ENCODE data around the gene SHQ1.

The SHQ1 gene

GRCh38 chr3:72847751-72848702, at the start of gene SHQ1:
SHQ1 (minus strand) TSS chr3:72848445; CDS start chr3:72848340, 105 bp downstream.
- peak; percentile 85 for DNase-seq

DNA sequence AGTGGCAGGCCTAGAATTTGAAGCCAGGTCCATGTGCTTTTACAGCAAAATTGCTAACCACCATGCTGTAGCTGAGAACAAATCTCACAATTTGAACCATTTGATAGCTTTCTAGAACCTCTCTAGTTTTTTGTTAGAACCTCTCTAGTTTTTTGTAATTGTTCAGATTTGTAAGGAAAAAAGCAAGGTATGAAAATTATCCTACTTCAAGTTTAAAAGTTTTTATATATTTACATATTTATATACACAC, 49.4 kb upstream of the SHQ1 start:
- no peak for DNase-seq

DNA sequence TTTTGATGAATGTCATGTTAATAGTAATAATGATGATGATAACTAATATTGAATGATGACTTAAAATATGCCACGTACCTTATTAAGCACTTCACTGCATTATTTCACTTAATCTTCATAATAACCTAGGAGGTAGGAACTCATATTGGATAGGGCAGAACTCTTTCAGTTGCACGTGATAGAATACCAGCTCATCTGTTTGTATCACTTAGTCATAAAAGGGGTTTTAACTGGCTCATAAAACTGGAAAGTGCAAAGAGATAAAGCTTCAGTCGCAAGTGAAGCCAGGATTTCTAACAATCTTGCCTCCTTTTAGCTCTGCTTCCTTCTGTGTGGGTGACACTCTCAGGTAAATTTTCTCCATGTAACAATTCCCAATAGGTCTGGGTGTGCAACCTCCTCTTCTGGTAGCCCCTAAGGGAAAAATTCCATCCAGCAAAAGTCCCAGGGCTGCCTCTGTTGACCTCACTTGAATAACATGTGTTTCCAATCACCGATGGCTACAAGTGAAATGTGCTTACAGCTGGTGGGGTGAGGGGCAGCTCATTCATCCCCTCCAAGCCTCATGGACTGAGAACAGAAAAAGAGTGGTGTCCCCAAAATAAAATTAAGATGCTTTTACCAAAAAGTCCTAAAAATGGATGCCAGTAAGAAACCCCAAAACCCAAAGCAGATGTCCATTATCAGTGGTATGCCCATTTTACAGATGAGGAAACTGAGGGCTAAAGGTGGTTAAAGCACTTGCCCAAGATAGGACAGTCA, 48.9 kb upstream of the SHQ1 start:
- DNase-seq, result no peak

GRCh38 chr3:72894976-72895552, 46.8 kb upstream of the SHQ1 start:
- DNase-seq, result no peak

DNA sequence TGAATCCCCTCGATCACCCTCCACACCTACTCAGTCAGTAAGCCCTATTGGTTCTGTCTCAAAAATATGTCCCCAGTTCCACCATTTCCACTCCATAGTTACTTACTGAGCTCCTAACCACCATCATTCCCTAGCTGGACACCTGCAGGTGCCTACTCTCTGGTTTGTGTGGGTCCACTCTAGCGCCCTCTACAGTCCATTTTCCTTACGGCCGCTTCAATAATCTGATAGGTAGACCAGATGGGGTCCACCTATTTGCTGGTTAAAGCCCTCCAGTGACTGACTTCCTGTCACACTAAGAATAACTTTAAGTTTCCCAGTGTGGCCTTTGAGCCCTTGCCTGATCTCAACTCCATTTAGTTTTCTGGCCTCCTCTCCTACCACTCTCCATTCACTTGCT, 44.6 kb upstream of the SHQ1 start:
- no peak for DNase-seq

GRCh38 chr3:72892081-72892775, 44.0 kb upstream of the SHQ1 start:
- DNase-seq, result peak; percentile 5

DNA sequence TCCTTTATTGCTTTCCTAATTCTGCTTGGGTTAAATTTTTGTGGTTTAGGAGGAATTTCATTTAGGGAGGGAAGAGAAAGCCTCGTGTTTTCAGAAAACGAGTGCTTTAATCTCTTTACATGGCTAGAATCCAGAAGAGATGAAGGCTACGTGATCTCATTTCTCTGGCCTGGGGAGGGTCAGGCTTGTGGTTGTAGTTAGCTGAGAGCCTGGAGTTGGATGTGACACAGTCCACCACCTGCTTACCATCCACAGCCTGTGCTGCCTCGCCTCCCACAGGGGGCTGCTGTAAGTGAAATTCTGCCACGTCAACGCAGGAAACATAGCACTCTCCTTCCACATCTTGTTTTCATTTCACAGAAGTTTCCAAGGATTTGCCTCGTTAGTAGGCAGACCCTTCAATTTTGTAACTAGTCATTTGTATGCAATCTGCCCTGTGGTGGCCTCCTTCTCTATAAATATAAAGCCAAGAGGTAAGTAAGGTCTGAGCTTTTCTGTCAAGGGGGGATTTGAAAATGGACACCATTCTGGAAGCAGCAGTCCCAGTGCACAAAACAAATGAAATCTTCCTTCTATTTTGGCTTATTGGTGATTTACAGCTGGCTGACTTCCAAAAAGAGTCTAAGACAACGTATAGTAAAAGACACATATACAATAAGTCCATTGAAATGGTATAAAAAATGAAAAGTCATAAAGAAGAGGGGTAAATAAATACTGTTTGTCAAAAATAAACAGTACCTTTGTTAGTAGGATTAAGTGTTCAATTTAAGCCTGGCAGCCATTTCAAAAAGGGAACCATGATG, 43.0 kb upstream of the SHQ1 start:
- DNase-seq, result peak; percentile 29

- DNase-seq, result no peak
These were observed 42.1 kb upstream of the SHQ1 start for GRCh38 chr3:72890166-72890925.

DNA sequence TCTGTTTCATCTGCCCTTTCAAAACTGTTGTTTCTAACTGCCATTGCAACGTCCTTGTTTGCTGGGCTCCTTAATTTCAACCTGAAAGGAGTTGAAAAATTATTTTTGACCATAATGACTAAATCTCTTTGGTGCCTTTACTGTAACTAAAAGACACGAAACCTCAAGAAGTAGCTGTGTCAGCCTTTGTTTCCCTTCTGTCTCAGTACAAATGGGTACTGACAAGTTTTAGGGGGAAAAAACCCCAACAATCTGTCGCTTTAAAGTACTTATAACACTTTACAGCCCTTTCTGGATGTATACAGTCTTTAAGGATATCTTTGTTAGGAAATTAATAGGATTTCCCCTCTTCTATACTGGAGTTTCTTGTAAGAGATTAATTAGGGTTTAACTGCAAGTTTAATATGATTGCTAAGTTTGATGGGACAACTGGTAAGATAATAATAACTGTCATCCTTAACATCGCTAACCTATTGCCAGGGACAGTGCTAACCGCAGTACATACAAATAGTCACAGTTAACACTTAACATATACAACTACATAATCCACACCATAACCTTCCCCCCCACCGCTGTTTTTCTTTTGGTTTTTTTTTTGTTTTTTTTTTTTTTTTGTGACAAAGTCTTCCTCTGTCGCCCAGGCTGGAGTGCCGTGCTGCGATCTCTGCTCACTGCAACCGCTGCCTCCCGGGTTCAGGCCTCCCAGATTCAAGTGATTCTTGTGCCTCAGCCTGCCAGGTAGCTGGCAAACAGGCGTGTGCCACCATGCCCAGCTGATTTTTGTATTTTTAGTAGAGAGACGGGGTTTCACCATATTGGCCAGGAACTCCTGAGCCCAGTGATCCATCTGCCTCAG, 41.3 kb upstream of the SHQ1 start:
- DNase-seq, result no peak

- DNase-seq, result no peak
These were observed 40.5 kb upstream of the SHQ1 start for GRCh38 chr3:72888546-72889309.

DNA sequence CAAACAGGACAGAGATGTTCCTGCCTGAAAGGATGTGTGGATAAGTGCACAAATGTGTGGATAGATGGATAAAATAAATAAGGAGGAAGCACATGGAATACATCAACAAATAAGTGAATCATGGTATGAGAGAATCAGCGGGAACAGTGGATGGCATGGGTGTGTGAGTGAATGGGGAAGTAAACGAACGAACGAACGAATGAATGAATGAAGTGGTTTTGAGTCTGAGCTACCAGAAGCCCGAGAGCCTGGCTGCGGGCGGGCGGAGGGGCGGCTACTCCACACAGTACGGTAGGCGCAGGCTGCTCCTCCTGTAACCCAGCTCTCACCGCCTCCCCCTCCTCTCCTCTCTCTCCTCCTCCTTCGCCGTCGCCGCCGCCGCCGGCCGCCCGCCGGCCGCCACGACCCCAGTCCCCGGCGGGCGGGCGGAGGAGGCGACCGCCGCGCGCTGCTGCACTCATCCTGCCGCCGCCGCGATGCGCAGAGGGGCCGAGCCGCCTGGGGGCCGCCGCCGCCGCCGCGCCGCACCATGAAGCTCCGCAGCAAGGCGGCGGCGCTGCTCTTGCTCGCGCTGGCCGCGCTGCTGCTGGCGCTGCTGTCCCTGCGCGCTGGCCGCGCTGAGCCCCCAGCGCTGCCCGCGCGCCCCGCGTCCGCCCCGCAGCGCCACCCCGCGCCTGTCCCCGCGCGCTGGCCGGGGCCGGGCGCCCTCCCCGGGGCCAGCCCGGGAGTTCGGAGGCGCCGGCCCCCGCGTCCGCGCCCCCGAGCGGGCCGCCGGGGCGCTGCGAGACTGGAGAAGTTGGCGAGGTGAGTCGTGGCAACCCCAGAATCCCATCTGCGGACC, 39.7 kb upstream of the SHQ1 start, which contains the start of gene GXYLT2:
TSS of gene GXYLT2 (plus strand) at position 342 of the 841 bp plus-strand sequence. CDS start at position 530, 188 bp downstream.
- peak; percentile 53 for DNase-seq

DNA sequence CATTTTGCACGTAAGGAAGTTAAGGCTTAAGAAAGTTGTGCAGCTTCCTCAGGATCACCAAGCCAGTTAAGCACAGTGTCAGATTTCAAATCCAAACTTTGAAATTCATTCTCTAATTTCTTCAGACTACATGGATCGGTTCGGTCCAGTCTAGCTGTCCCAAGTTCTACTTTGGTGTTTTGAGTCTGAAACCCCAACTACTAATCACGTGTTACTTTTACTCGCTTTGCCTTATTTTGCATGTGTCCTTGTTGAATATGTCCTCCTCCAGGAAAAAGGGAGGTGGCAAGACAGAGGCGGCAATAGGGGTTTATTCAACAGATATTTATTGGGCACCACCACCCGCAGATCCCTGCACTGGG, 39.1 kb upstream of the SHQ1 start:
- no peak for DNase-seq

- no peak for DNase-seq
These were observed 23.9 kb upstream of the SHQ1 start for GRCh38 chr3:72872183-72872582.

- DNase-seq, result no peak
These were observed 14.3 kb upstream of the SHQ1 start for GRCh38 chr3:72862314-72863090.

GRCh38 chr3:72860846-72861245, 12.6 kb upstream of the SHQ1 start:
- no peak for DNase-seq

DNA sequence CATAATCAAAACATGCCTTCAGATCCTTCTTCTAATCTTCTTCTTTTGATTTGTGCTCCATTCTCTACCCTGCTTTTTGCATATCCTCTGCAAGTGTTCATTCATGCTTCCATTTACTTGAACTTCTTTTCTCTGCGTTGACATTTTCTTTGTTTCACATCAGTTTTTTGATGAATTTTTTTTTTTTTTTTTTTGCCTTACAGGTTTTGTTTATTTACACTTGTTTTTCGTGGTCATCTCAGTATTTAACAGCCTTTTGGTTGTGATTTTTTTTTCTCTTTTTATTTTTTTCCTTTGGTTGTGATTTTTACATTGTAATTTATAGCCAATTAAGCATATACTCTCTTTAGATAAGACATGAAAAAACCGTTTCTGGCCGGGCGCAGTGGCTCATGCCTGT, 11.8 kb upstream of the SHQ1 start:
- no peak for DNase-seq

- DNase-seq, result no peak
These were observed 6.8 kb upstream of the SHQ1 start for GRCh38 chr3:72855001-72855400.

DNA sequence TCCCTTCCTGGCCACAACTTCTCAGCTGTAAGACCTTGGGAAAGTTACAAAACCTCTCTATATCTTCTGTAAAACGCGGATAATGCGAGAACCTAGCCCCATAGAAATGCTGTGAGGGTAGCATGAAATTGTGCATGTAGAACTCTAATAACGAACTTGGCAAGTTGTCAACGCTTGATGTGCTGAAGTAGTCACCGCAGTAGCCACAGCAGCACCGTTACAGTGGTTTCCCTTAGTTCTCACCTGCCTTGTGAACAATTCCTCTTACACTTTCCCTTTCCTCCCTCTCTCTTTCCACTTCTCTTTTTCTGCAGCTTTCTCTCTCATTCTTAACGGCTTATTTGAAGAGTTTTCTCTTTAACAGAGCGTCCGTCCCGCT, 447 bp upstream of the SHQ1 start:
- peak; percentile 72 for DNase-seq
